ENCODE measurements around the gene BDNF. TPM values are rescaled to one million over a fixed set of nuclear protein-coding genes. Genes with fewer than 3 reads are reported as not detected.
"Not testable (repeated sequence)": the region's sequence is repeated elsewhere in the genome, so short reads cannot be mapped to it uniquely, and the experiment has no call there.

BDNF gene
- total RNA-seq = 12.6 TPM

DNA sequence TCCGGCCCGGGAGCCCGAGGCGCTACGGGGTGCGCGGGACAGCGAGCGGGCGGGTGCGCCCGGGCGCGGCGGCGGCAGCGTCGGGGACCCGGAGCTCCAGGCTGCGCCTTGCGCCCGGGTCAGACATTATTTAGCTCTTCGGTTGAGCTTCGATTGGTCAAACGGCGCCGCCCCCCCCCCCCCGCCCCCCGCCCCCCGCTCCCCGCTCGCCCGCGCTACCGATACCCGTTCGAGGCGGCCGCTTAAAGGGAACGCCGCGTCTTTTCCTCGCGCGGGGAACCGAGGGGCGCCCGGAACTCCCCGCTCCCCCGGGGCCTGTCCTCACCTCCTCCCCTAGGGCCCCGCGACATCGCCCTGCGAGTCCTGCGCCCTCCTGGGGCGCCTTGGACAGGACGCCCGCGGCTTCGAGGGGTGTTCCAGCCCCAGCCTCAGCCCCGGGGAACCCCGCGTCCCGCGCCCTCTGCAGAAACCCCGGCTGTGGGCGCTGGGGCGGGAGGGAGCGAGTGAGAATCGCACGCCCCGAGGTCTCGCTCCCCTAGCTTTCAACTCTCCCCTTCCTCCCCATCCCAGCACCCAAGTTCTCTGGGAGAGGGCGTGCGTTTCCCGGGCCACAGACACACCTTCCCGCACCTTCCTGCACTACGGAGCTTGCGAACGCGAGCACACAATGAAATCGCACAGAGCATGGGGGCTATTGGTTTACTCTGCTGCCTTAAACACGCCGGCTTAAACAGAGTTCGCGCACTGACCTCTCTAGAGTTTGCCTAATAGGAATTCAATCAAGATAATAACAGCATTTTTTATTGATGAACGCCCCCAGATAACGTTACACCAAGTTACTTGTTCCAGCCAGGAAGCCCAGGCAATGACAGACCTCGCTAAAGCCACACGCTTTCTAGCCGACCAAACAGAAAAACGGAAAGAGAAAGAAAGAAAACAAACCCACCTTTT lies at the start of gene BDNF:
Gene BDNF (minus strand): TSS at position 105 of the 951 bp plus-strand sequence. CDS start 41,891 bp downstream, outside the sequence.
- DNase-seq (ENCODE audit: low spot score in 2 of 2) (peak in 1 of 2 donors; percentile 16), FAIRE-seq (no peak)

DNA sequence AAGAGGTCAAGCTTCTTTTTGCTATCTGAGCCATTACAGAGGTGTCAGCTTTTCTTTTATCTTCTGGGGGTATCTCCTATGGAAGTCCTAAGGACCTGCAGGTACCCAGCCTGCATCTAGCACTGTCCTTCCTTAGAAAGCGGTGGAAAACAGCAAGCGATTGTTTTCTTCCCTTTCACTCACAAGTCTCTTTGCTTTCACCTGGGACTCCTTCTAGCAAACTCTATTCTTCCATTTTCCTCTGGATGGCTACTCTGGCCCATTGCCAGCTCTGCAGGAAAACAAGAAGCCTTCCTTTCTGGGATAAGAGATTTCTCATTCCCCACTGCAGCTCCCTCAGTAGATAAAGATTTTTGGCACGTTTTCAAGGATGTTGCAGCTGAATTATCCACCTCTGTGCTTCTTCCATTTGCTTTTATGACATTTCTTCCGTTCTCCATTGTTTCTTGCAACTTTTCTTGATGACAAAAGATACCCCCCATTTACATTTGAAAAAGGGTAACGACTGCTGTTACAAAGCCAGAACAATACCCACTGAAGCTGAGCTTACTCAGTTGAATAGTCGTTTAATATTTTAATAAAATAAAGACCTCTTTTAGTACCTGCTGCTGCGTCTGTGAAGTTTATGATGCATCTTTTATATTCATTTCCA lies 40.2 kb upstream of the BDNF start:
- DNase-seq (ENCODE audit: low spot score in 2 of 2) = no peak
- FAIRE-seq = no peak

DNA sequence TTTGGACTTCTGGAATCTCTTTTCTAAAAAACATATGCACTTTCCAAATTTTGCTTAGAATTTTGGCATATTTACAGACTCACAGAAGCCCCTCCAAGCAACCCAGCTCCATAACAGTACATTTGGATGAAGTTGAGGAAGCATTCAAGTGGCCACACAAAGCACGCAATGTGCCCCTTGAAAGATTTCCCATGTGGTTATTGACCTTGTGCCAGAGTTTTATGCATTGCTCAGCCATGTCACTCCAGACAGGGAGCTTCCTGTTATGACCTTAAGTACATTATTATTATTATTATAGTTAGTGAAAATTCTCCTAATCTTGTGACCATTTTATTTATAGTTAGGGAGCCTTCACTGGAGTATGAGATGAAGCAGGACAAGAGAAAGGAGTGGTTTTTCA lies 35.0 kb upstream of the BDNF start:
- DNase-seq (ENCODE audit: low spot score in 2 of 2) (no peak), FAIRE-seq (no peak)

- DNase-seq (ENCODE audit: low spot score in 2 of 2); FAIRE-seq: not testable (repeated sequence)
Measured at GRCh38 chr11:27731803-27732202, 31.5 kb upstream of the BDNF start.

DNA sequence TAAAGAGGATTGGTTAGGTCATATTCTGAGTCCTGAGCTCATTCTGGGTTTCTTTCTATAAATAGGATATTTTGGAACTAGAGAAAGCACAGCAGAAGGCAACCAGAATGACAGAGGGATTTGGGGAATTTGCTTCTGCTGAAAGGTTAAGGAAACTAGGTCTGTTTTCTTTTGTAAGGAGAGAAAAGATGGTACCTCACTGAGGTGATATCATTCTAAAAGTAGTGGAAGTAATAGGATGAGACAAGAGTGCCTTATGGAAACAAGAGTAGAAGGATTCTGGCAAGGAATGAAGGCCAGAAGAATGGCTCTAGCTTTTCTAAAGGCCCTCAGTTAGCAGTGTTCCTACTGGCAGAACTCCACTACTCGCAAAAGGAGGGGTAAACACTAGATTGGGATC lies 26.7 kb upstream of the BDNF start:
- FAIRE-seq (no peak), DNase-seq (ENCODE audit: low spot score in 2 of 2) (no peak)

GRCh38 chr11:27723687-27724086 lies 23.4 kb upstream of the BDNF start:
- FAIRE-seq = no peak
- no peak for DNase-seq (ENCODE audit: low spot score in 2 of 2)

- no peak for FAIRE-seq
- DNase-seq (ENCODE audit: low spot score in 2 of 2) = peak in 1 of 2 donors; percentile 16
Measured at GRCh38 chr11:27722953-27723344, 22.7 kb upstream of the BDNF start.

GRCh38 chr11:27722117-27722952 lies 22.1 kb upstream of the BDNF start:
- FAIRE-seq = no peak

DNA sequence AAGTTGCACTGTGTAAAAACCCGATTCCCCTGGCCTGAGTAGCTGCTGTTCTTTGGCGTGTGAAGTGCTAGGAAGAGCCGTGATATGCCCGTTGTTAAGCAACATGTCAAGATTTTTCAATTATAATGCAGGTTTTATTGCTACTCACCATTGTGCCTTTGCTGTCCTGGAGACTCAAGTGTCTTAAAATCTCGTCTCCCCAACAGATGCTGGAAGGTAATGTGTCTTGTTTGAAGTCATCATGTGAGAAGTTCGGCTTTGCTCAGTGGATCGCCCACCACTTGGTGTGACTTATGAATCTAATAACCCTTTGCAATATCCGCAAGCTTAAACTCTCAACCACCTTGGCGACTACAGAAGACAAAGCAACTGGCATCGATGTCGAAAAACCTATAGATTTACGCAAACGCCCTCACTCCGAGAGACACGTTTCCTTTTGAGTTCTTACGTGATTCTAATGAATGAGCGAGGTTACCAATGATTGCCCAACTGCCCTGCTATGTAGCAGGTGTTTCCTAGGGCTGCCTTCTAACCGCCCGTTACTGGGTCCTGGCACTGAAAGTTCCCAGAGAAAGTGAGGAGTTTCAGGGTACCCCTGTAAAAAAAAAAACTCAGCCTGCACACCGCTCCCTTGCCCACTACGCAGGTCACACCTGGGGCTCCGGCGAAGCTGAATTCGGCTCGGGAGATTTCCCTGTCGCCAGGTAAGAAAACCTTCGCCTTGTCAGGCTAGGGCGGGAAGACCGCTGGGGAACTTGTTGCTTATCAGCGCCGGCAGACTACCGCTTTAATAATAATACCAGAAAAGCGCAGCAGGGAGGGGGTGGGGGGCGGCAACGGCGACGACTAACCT lies 21.2 kb upstream of the BDNF start:
- no peak for FAIRE-seq

More at GRCh38 chr11:27722117-27722952, 22.1 kb upstream of the BDNF start:
- peak in 1 of 2 donors; percentile 16 for DNase-seq (ENCODE audit: low spot score in 2 of 2)

GRCh38 chr11:27720277-27720830 lies 20.1 kb upstream of the BDNF start:
- FAIRE-seq (no peak), DNase-seq (ENCODE audit: low spot score in 2 of 2) (peak in 1 of 2 donors; percentile 29)

More for the DNA sequence above, 21.2 kb upstream of the BDNF start:
- DNase-seq (ENCODE audit: low spot score in 2 of 2) = no peak

- DNase-seq (ENCODE audit: low spot score in 2 of 2) = no peak
- FAIRE-seq = no peak
Measured at GRCh38 chr11:27719546-27719925, 19.3 kb upstream of the BDNF start.

DNA sequence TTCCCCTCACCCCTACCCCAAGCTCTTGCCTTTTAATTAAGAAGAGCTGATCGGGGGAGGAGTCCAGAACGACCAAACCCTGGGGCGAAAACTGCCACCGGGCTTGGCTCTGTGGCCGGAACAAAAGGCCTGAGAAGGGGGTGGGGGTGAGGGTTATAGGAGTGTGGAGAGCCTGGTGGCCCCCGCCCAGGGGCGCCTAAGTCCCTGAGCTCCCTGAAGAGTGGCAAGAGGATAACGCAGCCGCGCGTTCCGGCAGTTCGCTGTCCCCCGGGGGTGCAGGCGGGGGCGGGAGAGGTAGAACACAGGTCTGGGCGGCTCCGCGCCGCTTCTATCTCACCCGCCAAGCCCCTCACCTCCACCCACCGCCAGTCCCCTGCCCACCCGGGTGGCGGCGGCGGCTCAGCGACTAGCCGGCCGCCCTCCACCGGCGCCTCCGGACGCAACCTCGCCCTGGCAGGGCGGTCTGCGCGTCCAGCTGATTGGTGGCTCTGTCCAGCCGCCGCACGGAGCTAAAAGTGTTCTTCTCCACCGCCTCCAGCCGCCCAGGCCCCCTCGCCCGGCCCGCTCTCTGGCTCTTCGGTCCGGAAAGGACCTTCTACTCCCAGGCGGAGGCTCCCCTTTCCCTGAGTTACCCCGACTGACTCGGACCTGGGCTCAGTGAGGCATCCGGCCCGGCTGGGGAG lies 18.7 kb upstream of the BDNF start:
- DNase-seq (ENCODE audit: low spot score in 2 of 2) (peak in 1 of 2 donors; percentile 14), FAIRE-seq (no peak)

DNA sequence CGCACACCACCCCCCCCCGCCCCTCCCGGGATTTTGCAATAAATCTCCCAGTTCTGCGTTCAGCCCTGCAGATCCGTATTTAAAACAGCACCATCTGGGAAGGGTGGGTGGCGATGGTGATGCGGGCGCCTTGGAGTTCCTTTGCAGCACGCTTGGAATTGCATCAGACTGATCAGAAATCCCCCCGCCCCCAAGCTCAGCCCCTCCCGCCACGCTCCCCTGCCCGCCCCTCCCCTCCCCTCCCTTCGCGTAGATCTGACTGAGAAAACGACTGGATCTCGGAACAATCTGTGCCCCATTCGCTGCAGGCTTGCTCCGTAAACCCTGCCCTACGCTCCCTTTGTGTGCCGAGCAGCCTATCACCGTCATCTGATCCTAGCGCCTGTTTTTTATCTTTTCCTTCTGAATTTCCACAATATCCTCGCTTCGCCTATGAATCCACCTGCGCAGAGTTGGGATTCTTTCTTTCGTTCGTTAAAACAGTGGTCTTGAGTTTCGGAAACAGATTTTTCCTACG lies 18.1 kb upstream of the BDNF start:
- DNase-seq (ENCODE audit: low spot score in 2 of 2) (peak in 1 of 2 donors; percentile 32), FAIRE-seq (no peak)

- FAIRE-seq (no peak), DNase-seq (ENCODE audit: low spot score in 2 of 2) (no peak)
Measured at GRCh38 chr11:27717801-27718229, 17.6 kb upstream of the BDNF start.

DNA sequence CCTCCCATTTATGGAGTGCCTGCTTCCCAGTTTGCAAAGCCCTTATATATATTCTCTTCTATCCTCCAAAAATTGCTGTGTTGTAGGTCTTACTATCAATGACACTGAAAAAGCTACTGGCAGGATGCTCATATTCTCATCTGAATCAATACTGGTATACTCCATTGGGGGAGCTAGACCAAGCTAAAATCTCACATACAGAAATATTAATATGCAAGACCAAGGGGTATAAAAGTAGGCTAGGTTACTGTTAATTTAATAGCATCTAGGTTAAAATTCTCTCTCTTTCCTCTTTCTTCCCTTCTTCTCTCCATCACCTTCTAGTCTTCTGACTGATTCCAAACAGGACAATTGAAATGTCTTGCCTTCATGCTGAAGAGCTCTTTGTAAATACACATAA lies 17.1 kb upstream of the BDNF start:
- no peak for DNase-seq (ENCODE audit: low spot score in 2 of 2)

DNA sequence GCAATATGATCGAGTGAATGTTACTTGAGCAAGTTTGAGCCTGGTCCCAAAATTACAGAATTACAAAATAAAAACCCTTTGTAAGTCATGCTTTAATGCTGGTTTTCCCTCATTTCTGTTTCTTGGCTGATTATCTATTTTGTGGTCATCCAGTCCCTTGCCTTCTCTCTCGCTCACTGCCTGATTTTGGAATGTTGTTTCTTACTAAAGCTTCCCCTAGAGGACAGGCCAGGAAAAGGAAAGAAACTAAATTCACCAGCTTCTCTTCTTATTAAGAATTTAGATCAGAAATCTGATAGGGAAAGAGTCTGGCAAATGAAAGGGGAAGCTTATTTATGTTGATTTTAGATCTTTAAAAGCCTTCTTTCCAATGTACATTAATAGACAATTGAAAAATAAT lies 16.6 kb upstream of the BDNF start:
- DNase-seq (ENCODE audit: low spot score in 2 of 2) = no peak

More for the DNA sequence above, 17.1 kb upstream of the BDNF start:
- FAIRE-seq = no peak

GRCh38 chr11:27716216-27716615 lies 16.0 kb upstream of the BDNF start:
- DNase-seq (ENCODE audit: low spot score in 2 of 2) = no peak
- FAIRE-seq = no peak

More for the DNA sequence above, 16.6 kb upstream of the BDNF start:
- FAIRE-seq = no peak

GRCh38 chr11:27711725-27712124 lies 11.5 kb upstream of the BDNF start:
- no peak for FAIRE-seq
- no peak for DNase-seq (ENCODE audit: low spot score in 2 of 2)

Measured in frontal cortex (tissue), 4 donors.